ENCODE results near the gene SSH2. TPM values are rescaled to one million over a fixed set of nuclear protein-coding genes. Genes with fewer than 3 reads are reported as not detected.

The SSH2 gene
- total and polyA plus RNA-seq, 2 of the 13 experiments (the other 11 are each of a cell fraction or from before 2014, with no cell fraction given): 6.0 to 6.4 TPM

DNA sequence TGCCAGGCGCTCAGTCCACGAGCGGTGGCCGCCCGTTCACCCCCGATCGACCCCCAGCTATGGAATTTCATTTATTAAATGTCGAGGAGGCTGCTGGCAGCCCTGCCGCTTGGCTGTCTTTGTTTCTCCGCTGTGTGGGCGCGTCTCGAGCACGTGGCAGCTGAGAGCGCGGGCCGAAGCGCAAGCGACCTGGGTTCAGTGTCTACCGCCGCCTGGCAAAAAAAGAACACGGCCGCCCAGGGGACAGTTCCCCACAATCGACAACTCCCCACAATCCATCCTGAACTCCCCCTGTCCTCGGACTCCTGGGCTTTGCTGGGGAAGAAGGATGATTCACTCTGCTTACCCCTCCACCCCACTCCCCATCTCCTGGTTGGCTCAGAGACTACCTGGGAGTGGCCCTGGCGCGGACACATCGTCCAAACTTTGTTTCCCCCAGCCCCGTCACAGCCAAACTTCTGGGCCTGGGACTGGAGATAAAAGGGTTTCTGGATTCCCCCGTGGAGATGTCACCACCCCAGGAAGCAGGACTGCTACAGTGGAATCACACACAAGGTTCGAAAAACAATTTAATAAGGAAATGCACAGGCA is 338.8 kb downstream of the SSH2 start (continued):
- TF ChIP-seq MAF1 (CRISPR knock-in tag; IDR thresholded peaks at IDR 0.05; ENCODE audit: borderline replicate concordance) (0 out of 2 replicates have a peak, but pooled peaks have one; percentile 53), ZNF781 (CRISPR knock-in tag; IDR thresholded peaks at IDR 0.05; ENCODE audit: borderline replicate concordance, not compliant biosample characterization) (peak; percentile 7), SRSF1 (optimal IDR thresholded peaks at IDR 0.05; ENCODE audit: low read depth, low read length) (no peak), ZNF749 (CRISPR knock-in tag; IDR thresholded peaks at IDR 0.05; ENCODE audit: borderline replicate concordance) (0 out of 2 replicates have a peak, but pooled peaks have one; percentile 8), ZNF564 (CRISPR knock-in tag; IDR thresholded peaks at IDR 0.05) (peak; percentile 52; the same call in 1 of the 2 replicates), ZNF264 (CRISPR knock-in tag; IDR thresholded peaks at IDR 0.05) (peak; percentile 12; the same call in 1 of the 2 replicates), ZNF263 (CRISPR knock-in tag; IDR thresholded peaks at IDR 0.05) (peak; percentile 80), ZNF253 (CRISPR knock-in tag; IDR thresholded peaks at IDR 0.05; ENCODE audit: borderline replicate concordance) (0 out of 2 replicates have a peak, but pooled peaks have one; percentile 60), ZNF234 (CRISPR knock-in tag; conservative IDR thresholded peaks at IDR 0.05) (peak; percentile 70; the same call in 1 of the 2 replicates), RXRB (CRISPR knock-in tag; IDR thresholded peaks at IDR 0.05; ENCODE audit: borderline replicate concordance) (0 out of 2 replicates have a peak, but pooled peaks have one; percentile 27), KDM2A (CRISPR knock-in tag; IDR thresholded peaks at IDR 0.05; ENCODE audit: borderline replicate concordance, low read depth) (no peak)
- TF ChIP-seq, protein P1, sequence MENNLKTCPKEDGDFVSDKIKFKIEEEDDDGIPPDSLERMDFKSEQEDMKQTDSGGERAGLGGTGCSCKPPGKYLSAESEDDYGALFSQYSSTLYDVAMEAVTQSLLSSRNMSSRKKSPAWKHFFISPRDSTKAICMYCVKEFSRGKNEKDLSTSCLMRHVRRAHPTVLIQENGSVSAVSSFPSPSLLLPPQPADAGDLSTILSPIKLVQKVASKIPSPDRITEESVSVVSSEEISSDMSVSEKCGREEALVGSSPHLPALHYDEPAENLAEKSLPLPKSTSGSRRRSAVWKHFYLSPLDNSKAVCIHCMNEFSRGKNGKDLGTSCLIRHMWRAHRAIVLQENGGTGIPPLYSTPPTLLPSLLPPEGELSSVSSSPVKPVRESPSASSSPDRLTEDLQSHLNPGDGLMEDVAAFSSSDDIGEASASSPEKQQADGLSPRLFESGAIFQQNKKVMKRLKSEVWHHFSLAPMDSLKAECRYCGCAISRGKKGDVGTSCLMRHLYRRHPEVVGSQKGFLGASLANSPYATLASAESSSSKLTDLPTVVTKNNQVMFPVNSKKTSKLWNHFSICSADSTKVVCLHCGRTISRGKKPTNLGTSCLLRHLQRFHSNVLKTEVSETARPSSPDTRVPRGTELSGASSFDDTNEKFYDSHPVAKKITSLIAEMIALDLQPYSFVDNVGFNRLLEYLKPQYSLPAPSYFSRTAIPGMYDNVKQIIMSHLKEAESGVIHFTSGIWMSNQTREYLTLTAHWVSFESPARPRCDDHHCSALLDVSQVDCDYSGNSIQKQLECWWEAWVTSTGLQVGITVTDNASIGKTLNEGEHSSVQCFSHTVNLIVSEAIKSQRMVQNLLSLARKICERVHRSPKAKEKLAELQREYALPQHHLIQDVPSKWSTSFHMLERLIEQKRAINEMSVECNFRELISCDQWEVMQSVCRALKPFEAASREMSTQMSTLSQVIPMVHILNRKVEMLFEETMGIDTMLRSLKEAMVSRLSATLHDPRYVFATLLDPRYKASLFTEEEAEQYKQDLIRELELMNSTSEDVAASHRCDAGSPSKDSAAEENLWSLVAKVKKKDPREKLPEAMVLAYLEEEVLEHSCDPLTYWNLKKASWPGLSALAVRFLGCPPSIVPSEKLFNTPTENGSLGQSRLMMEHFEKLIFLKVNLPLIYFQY (CRISPR knock-in tag; IDR thresholded peaks at IDR 0.05; ENCODE audit: borderline replicate concordance): peak; percentile 32; the same call in 1 of the 2 replicates
- TF ChIP-seq, protein P2, sequence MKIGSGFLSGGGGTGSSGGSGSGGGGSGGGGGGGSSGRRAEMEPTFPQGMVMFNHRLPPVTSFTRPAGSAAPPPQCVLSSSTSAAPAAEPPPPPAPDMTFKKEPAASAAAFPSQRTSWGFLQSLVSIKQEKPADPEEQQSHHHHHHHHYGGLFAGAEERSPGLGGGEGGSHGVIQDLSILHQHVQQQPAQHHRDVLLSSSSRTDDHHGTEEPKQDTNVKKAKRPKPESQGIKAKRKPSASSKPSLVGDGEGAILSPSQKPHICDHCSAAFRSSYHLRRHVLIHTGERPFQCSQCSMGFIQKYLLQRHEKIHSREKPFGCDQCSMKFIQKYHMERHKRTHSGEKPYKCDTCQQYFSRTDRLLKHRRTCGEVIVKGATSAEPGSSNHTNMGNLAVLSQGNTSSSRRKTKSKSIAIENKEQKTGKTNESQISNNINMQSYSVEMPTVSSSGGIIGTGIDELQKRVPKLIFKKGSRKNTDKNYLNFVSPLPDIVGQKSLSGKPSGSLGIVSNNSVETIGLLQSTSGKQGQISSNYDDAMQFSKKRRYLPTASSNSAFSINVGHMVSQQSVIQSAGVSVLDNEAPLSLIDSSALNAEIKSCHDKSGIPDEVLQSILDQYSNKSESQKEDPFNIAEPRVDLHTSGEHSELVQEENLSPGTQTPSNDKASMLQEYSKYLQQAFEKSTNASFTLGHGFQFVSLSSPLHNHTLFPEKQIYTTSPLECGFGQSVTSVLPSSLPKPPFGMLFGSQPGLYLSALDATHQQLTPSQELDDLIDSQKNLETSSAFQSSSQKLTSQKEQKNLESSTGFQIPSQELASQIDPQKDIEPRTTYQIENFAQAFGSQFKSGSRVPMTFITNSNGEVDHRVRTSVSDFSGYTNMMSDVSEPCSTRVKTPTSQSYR (CRISPR knock-in tag; IDR thresholded peaks at IDR 0.05; ENCODE audit: borderline replicate concordance): 0 out of 2 replicates have a peak, but pooled peaks have one; percentile 20
- TF ChIP-seq, protein P3, sequence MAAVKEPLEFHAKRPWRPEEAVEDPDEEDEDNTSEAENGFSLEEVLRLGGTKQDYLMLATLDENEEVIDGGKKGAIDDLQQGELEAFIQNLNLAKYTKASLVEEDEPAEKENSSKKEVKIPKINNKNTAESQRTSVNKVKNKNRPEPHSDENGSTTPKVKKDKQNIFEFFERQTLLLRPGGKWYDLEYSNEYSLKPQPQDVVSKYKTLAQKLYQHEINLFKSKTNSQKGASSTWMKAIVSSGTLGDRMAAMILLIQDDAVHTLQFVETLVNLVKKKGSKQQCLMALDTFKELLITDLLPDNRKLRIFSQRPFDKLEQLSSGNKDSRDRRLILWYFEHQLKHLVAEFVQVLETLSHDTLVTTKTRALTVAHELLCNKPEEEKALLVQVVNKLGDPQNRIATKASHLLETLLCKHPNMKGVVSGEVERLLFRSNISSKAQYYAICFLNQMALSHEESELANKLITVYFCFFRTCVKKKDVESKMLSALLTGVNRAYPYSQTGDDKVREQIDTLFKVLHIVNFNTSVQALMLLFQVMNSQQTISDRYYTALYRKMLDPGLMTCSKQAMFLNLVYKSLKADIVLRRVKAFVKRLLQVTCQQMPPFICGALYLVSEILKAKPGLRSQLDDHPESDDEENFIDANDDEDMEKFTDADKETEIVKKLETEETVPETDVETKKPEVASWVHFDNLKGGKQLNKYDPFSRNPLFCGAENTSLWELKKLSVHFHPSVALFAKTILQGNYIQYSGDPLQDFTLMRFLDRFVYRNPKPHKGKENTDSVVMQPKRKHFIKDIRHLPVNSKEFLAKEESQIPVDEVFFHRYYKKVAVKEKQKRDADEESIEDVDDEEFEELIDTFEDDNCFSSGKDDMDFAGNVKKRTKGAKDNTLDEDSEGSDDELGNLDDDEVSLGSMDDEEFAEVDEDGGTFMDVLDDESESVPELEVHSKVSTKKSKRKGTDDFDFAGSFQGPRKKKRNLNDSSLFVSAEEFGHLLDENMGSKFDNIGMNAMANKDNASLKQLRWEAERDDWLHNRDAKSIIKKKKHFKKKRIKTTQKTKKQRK (IDR thresholded peaks at IDR 0.05; ENCODE audit: low read length): no peak
- TF ChIP-seq, protein P4, sequence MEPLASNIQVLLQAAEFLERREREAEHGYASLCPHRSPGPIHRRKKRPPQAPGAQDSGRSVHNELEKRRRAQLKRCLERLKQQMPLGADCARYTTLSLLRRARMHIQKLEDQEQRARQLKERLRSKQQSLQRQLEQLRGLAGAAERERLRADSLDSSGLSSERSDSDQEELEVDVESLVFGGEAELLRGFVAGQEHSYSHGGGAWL (CRISPR knock-in tag; IDR thresholded peaks at IDR 0.05): peak; percentile 73
- TF ChIP-seq, protein P5, sequence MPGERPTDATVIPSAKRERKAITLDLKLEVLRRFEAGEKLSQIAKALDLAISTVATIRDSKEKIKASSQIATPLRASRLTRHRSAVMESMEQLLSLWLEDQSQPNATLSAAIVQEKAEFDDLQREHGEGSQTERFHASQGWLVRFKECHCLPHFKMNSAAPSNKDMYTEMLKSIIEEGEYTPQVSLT (CRISPR knock-in tag; IDR thresholded peaks at IDR 0.05; ENCODE audit: borderline replicate concordance, low read depth): no peak

Data from HepG2 (cell line).